CD4-positive, alpha-beta T cell treated with Interleukin-21 for 1 hour (primary cell): ENCODE data around the gene CDC27.
"Not testable (repeated sequence)": the region's sequence is repeated elsewhere in the genome, so short reads cannot be mapped to it uniquely, and the experiment has no call there.

Experiments used
- DNase-seq: peaks from one replicate; pipeline ENCODE4 v3.0.0-alpha.2; 2020

CDC27 gene, protein sequence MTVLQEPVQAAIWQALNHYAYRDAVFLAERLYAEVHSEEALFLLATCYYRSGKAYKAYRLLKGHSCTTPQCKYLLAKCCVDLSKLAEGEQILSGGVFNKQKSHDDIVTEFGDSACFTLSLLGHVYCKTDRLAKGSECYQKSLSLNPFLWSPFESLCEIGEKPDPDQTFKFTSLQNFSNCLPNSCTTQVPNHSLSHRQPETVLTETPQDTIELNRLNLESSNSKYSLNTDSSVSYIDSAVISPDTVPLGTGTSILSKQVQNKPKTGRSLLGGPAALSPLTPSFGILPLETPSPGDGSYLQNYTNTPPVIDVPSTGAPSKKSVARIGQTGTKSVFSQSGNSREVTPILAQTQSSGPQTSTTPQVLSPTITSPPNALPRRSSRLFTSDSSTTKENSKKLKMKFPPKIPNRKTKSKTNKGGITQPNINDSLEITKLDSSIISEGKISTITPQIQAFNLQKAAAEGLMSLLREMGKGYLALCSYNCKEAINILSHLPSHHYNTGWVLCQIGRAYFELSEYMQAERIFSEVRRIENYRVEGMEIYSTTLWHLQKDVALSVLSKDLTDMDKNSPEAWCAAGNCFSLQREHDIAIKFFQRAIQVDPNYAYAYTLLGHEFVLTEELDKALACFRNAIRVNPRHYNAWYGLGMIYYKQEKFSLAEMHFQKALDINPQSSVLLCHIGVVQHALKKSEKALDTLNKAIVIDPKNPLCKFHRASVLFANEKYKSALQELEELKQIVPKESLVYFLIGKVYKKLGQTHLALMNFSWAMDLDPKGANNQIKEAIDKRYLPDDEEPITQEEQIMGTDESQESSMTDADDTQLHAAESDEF

DNA sequence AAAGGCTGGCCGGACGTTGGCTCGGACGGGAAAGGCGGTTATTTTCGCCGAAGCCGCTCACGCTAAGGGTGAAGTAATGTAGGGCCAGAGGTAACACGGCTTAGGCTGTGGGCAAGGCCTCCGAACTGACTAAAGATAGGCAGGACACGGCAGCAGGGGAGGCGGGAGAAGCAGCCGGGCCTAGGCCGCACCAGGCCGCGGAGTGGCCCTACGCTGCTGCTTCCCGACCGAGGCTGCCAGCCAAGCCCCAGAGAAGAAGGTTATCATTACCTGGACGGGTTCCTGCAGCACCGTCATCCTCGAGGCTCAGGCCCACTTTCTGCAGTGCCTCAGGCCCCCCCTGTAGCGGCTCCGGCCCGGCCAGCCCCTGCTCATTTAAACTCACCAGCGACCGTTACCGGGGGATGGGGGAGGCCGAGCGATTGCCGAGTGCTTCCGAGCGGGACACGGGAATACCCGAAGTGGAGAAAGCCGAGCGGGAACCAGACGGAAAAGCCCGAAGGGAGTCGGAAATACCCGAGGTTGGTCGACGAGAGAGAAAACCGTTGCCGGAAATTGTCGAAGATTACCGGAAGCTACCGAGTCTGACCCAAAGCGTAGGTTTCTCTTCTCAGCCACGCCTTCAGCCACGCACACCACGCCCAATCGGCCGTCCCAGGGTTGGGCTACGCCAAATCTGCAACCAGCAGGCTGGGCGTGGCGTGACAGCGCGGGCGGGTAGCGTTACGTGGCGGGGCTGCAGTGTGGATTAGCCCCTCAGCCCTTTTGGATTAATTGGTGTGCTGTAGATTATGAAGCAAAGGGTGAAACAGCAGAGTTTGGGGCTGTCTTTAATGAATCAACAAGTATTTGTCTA is at the start of gene CDC27:
TSS of gene CDC27 (minus strand) at position 420 of the 856 bp plus-strand sequence. CDS start at position 297, 123 bp downstream.
- peak; percentile 99 for DNase-seq

DNA sequence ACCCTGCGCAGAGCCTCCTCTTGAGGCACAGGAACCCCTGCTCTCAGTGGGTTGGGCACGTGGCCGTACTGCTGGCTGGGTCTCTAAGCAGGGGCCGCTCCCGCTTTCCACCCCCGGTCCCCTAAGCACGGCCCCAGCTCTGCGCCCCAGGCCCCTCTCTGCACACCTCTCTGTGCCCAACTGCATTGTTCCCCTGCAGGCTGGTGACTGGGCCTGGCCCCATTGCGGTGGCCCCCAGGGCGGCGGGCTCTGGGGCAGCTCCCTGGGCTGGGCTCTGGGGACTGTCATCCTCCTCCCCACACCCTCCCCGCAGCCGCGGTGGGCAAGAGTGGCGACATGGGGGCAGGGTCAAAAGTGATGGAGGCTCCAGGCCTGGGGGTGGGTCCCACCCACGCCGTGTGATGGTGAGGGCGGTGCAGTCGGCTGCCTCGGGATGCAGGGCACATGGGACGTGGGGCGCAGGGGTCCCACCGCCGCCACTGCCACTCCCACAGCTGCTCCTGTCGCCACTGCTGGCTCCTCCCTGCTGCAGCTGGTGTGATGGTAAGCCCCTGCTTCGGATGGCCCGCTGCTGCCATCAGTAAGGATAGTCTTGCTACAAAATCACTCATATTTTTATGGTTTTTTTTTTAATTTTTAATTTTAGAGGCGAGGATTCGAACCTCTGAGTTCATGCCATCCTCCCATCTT is 49.4 kb upstream of the CDC27 start:
- no peak for DNase-seq

DNA sequence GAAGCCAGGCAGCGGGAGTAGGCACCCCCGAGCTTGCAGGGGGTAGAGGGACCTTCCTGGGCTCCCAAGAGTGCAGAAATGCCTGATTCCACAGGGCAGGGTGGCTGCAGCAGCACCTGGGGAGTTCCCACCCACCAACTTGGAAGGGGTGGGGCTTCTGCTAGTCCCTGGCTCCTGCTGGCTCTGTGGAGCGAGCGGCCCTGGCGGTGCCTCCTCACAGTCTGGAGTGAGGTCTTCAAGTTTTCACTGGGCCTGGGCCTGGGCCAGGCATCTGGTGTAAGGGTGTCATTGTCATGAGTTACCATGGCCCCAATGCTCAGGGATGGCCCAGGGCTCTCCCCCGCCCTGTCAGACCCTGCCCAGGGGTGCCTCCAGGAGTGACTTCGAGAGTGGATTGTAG is 48.7 kb upstream of the CDC27 start:
- no peak for DNase-seq

DNA sequence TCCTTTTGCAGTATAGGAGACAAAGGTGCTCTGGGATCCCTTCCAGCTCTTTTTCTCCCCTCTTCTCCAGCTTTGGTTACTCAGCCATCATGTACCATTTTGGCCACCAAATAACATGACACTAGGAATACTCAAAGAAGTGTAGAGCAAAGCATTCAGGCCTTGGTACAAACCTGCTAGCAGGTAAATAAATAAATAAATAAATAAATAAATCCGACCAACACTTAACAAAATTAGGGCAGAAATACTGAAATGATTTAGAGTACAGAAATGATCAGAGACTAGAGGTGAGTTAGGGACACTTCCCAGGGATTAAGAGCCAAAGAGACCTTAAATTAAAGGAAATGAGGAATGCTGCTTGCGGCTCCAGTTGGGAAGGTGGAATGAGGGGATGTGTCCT is 46.8 kb upstream of the CDC27 start:
- no peak for DNase-seq

DNA sequence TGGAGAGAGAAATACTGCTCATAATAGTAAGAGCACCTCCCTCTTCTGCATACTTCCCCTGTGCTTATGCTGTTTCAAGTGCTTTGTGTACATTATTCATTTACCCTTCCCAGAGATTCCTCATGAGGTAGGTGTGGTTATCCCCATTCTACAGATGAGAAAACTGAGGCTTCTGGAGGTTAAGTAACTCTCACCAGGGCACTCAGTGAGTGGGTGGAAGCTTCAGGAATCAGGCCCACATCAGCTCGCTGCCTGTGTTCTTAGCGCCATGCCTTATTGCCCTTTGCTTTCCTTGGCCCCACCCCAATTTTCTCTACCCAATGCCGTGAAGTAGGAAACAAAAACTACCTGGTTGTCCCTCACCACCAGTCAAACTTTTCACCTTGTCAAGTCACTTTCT is 46.4 kb upstream of the CDC27 start:
- no peak for DNase-seq

DNA sequence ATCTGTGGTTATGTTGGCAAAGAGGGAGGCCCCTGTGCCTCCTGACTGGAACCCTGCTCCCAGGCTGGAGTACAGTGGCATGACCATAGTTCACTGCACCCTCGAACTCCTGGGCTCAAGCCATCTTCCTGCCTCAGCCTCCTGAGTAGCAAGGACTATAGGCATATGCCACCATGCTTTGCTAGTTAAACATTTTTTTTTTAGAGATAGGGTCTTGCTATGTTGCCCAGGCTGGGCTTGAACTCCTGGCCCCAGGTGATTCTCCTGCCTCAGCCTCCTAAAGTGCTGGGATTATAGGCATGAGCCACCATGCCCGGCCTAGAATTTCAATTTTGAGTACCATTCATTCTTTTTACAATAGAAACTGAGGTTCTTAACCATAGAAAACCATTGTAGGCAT is 43.4 kb upstream of the CDC27 start:
- DNase-seq: no peak

DNA sequence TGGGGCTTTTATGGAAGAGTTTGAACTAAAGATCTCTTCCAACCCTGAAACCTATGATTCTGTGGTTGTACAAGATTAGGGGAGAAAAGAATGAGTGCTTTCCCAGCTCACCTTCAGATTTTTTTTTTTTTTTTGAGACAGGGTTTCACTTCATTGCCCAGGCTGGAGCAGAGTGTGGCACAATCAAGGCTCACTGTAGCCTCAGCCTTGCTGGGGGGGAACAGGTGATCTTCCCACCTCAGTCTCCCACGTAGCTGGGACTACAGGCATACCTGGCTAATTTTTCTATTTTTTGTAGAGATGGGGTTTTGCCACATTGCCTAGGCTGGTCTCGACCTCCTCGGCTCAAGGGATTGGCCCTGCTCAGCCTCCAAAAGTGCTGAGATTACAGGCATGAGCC is 42.8 kb upstream of the CDC27 start:
- DNase-seq: no peak

DNA sequence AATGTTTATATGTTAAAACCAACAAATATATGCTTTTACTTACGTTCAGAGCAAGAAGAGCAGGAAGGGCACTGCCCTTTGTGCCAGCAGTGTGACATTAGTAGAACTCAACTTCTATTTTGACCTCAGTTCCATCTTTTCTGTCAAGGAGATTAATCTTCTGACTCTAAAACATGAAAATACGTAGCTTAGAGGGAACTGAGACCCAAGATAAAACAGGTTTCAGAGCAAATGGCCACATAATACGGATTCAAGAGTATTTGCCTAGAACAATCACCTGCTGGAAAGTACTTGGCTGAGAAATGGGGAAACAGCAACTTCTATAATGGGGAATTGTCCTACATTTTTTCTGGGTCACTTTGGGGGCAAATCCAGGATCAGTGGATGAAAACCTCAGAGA is 42.2 kb upstream of the CDC27 start:
- no peak for DNase-seq

DNA sequence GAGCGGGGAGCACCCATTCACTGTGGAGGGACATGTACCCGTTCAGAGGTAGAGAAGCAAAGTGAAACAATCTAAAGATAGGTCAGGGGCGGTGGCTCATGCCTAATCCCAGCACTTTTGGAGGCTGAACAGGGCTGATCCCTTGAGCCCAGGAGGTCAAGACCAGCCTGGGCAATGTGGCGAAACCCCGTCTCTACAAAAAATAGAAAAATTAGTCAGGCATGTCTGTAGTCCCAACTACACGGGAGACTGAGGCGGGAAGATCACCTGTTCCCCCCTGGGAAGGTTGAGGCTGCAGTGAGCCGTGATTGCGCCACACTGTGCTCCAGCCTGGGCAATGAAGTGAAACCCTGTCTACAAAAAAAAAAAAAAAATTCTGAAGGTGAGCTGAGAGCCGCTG is 41.8 kb upstream of the CDC27 start:
- no peak for DNase-seq

DNA sequence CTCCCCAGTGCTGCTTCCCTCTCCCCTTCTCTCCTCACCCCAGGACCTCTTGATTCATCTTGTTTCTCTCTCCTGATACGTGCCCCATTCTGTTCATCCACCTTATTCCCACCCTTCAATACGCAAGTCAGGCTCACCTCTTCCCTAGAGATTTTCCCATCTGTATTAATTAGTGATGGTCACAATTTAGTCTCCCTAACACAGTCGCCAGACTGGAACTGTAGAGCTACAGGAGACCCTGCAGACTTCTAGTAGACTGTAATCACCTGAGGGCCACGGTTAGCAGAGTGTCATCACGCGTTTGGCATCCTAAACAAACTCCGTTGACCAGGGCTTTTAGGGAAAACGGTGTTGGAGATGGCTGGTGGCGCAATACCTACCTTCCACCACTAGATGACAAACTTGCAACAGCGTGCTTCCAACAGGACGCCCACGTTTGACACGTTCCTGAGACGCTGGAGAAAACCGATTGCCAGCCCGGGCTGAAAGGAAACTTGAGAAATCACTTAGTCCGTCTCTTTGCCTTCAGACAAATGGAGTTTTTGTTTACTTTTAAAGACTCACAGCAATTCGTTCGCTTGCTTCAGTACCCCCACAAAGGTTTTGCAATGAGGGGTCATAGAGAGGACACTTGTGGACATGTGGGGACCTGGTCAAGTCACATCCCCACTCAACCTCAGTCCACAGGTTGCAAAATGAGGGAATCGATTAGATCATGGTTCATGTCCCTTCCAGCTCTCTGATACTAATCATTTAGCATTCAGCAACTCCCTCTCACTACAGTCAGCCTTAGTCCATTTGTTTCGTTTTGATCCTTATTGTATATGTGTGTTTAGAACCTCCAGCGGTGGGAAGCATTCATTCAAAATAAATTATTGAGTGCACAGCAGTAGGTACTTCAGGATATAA is 40.7 kb upstream of the CDC27 start:
- DNase-seq: peak; percentile 75

DNA sequence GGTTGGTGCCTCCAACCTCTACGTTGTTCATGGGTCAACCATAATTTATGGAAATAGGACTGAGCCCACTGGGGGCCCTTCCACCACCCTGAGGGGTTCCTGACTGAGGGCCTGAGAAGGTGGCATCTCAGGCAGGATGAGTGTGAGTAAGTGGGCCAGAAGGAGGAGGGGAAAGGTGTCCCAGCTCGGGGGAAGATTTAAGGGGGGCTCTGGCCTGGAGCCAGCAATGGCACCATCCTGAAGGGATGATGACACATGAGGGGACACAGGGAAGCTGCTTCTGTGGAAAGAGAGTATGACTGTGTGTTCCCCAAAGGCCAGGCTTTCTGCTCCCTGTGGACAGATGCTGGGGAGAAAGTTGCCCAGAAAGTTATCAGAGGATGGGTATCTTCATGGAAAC is 38.8 kb upstream of the CDC27 start:
- no peak for DNase-seq

DNA sequence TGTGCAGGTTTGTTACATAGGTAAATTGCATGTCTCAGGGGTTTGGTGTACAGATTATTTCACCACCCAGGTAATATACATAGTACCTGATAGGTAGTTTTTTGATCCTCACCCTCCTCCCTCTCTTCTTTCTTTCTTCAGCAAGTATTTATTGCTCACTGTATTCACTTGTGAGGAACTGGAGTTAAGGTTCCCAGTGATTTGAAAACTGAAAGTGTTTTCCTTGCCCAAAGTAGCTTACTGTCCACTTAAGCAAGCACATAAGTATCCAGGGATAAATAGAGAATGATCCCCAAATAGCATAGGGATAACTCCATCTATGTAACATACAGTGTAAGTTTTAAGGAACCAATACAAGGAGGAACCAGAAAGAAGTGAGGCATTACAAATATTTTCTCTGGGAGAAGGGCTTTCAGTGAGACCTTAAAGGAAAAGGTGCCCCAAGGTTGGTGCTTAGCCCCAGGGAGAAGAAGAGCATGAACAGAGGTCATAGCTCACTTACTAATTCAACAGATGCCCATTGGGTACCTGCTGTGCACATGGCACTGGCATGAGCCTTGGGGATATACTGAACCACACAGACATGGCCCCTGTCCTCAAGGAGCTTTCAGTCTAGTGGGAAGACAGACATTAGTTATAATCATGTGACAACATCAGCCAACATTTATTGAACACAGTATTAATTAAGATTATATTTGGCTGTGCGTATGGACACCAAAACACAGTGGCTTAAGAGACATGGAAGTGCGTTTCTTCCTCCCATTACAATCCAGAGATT is 37.0 kb upstream of the CDC27 start:
- DNase-seq: no peak

DNA sequence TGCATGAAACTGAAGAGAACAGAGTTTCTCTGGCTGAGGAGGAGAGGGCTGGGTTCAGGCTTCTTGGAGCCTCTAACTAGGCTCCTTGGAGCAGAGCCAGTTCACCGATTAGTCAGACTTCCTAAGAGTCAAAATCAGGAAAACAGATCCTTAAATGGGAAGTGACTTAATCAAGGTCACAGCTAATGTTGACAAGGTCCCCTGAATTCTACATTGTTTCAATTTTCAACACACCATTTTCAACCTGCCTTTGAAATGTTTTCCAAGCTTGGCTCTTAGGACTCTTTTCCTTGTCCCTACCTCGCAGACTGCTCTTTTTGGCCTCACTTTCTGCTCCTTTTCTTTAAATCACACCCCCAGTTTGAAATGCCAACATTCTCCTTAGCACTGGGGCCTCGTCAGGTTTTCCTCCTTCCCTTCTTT is 36.4 kb upstream of the CDC27 start:
- DNase-seq: no peak

DNA sequence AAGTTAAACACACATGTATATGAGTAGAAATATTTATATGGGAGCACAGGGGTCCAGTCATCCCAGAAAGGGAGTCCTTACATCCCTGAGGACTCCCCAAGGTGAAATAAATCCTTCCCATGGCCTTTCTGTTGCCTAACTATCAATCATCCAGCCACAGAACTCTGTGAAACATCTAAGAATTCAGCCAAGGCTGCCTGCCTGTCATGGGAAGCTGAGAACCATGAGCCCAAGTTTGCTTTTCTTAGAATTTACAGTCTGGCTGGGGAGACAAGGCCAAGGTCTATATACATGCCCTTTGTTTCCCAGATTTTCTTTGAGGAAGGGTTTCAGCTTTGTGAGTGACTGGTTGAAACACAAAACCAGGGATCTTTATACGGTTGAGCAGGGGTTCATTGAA is 35.9 kb upstream of the CDC27 start:
- DNase-seq: no peak

DNA sequence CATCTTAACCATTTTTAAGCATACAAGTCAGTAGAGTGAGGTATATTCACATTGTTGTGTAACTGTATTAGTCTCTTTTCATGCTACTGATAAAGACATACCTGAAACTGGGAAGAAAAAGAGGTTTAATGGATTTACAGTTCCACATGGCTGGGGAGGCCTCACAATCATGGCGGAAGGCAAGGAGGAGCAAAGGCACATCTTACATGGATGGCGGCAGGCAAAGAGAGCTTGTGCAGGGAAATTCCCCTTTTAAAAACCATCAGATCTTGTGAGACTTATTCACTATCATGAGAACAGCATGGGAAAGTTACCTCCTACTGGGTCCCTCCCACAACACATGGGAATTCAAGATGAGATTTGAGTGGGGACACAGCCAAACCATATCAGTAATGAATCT is 35.0 kb upstream of the CDC27 start:
- DNase-seq: not testable (repeated sequence)

DNA sequence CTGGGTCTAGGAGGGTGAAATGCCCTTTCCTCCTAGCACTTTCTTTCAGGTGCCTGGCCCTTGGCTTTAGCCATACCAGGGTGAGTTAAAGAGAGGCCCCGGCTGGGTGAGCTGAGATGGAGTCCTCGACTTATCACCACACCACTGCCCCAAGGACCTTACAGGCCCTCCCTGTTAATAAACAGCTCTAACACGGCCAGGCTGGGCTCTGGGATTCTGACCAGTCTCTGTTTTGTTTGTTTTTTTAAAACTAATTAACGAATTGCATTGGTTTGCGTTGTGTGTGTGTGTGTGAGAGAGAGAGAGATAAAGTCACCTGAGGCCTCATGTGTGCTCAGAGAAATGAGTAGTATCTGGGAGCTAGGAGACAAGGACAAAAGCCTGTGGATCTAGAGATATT is 34.4 kb upstream of the CDC27 start:
- DNase-seq: no peak

DNA sequence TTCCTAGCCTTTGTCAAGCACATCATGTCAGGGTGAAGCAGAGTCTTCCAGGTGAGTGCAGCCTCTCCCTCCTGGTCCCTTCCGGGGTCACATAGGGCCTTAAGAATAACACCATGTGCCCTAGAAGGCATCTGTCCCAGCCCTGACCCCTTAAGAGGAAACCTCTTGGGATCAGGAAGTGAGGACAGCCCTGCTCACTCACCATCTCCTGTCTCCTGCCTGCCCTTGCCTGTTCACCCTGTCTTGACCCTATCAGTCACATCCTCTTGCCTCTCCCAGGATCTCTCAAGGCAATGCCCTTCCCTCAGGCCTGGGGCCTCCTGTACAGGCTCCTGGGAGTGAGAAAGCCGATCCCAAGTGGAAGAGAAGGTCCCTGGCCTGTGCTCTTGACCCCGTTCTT is 33.9 kb upstream of the CDC27 start:
- DNase-seq: no peak

DNA sequence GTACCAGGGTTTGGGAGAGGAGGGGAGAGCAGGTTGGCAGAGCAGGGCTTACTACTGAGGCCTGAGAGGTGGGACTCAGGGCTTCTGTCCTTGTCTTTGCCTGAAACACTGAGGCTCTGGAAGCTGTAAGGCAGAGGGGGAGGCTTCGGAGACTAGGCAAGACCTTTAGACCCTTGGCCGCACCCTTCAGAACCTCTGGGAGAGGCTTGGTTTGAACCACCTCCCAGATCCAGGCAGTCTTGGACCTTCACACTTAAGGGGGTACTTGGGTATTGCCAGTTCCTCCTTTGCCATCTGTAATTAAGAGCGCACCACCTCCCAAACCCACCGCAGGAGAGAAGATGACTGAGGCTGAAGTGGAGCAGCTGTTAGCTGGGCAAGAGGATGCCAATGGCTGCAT is 33.0 kb upstream of the CDC27 start:
- no peak for DNase-seq

DNA sequence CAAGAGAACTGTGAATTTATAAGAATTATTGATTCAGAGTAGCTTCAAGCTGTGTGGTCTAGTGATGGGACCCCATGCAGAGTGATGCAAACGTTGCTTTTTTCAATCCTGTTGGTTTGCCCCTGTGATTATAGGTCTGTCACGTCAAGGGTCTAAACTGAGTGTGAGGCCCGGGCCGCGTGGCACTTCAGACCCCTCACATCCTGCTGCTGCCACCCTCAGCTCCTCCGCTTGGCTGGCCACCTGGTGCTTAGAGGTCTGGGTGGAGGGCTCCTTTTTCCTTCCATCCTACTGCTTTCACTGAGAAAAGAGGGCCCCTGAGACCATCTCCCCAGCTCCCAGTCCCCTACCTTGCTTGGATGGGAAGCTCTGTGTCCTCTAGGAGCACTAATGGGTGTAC is 32.1 kb upstream of the CDC27 start:
- no peak for DNase-seq

DNA sequence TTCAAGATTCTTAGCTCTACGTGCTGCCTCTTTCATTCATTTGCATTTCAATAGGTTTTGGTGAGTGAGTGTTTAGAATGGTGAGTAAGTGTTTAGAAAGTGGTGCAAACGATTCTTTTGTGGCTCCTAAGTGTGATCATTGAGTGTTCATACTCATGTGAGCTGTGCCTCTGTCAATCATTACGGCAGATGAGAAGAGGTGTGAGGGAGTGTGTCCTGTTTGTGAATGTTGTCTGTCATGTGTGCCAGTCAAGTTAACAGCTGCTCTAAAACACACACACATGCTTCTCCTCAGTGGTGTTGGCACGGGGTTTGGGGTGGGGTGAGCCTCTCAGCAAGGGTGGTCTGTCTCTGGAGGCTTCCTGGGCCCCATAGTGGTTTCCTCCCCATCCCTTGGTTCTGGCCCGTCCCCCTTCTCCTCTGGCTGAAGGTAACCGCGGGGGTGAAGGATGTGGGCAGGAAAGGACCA is 31.5 kb upstream of the CDC27 start:
- DNase-seq: peak; percentile 47
